HG02763 (cell line): ENCODE measurements around the gene SAMM50.

Source experiments
- ATAC-seq: cut with Tn5 transposase; IDR thresholded peaks from one replicate; pipeline ENCODE4 v1.9.1; 2021; ENCODE audit warnings: mild to moderate bottlenecking, moderate library complexity; ENCODE audit not compliant: unreplicated experiment

Gene SAMM50

DNA sequence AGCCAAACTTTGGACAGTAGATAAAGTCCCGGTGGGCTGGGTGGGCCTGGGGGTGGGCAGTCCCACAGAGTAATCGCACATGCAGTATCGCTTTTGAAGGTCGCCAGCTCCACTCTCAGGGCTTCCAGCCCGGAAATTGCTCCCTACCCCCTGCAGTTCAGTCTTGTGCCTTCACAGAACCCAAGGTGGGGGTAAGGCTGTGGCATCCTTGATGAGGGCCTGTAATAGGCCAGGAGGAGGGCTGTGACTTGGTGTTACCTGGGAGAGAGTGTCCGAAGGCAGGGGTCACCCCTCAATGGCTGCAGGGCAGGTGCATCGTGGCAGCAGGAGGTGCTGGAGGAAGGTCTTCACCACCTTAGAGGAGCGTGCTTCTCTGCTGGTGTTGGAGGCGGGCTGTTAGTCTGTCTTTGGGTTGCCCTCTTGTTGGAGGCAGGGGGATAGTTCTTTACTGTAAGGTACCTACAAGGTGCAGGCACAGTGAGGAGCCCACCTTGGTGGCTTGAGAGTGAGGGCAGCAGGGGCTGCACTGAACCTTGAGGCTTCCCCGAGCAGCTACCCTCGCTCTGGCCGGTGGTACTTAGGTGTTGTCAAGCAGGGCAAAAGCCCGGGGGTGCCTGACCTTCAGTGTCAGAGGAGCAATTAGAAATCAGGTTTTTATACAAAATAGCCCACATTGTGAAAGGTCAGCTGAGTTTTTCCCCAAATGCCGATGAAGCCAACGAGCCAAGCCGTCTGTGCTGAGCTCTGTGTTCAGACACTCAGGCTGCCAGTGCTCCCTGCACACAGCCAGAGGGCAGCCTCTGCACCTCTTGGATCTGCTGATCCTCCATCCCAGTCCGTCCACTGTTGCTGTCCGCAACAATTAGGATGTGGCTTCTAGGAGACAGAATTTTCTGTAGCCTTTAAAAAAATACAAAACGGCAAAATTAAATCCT lies 21.9 kb downstream of the SAMM50 start:
- ATAC-seq: no peak

DNA sequence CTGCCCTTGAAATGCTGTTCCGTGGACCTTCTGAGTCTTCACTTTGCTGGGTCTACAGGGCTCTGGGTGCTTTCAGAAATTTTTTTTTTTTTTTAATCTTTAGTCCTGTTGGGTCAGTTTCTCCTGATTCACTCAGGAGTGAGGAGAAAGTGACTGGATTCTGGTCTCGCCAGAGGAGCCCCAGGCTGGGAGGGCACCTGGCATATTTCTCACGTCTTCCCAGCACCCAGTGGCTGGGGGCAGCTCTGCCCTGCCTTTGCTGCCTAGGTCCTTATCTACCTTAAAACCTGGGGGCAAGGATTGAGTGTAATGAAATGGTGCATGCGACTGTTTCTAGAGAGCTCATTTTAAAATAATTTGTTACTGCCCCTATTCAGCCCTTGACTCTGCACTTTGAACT lies 23.3 kb downstream of the SAMM50 start:
- ATAC-seq: no peak

DNA sequence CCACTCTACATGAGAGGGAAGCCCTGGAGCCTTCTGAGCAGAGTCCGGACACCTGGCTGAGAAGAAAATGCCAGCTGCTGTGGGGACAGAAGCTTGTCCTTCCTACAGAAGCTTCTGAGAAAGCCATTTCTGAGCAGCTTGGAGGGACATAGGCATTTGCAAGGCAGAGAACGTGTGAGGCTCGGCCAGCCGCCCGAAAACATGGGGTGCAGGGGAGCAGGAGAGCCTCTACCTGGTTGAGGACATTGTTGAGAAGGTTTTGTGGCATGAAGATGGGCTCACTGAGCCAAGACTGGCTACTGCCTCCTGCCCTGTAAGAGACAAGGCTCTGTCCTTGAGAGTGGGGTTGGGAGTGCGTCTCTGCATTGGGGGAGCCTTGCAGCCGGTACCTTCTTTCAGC lies 25.3 kb downstream of the SAMM50 start:
- ATAC-seq: no peak

DNA sequence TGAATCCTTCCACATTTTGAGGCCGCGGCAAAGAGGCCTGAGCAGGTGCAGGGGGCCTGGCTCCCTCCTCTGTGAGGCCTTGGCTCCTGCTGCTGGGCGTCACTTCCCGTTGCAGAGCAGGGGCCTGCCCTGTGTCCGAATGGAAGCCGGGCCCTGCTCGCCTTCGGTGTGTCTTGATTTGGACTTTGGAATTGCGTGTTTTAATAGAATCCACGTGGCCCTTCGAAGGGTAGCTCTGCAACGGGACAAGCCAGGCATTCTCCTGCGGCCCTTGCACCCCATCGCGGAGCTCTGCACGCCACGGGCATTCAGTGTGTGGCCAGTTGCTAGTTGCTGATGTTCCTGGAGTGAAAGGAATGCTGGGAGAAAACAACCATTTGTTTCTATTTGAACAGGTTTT lies 25.8 kb downstream of the SAMM50 start:
- ATAC-seq: no peak

DNA sequence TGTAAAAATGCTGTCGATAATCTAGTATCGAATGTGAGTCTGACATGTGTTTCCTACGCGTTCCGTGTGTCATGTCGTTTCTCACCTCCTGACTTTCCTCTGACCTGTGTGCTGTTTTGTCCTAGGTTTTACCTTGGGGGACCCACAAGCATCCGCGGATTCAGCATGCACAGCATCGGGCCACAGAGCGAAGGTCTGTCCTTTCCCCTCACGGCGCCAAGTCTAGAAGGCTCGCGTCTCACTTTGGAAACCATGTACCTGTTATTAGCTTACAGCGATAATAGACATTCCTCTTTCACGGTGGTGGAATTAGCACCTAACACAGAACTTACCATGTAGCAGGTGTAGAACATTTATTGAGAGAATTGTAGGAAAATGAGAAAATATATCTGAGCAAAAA lies 28.6 kb downstream of the SAMM50 start:
- no peak for ATAC-seq

DNA sequence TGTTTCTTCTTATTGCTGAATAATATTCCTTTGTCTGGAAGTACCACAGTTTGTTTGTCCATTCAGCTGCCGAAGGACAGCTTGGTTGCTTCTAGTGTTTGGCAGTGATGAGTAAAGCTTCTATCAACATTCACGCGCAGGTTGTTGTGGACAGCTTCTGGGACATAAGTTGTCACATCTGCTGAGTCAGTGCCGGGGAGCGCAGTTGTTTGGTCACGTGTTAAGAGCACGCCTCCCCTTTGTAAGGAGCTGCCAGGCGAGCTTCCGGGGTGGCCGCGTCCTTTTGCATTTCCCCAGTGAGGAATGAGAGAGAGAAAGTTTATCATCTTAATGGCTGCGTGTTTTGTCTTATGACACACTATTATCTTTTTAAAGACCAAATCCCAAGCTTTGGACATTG lies 30.3 kb downstream of the SAMM50 start:
- ATAC-seq: no peak

DNA sequence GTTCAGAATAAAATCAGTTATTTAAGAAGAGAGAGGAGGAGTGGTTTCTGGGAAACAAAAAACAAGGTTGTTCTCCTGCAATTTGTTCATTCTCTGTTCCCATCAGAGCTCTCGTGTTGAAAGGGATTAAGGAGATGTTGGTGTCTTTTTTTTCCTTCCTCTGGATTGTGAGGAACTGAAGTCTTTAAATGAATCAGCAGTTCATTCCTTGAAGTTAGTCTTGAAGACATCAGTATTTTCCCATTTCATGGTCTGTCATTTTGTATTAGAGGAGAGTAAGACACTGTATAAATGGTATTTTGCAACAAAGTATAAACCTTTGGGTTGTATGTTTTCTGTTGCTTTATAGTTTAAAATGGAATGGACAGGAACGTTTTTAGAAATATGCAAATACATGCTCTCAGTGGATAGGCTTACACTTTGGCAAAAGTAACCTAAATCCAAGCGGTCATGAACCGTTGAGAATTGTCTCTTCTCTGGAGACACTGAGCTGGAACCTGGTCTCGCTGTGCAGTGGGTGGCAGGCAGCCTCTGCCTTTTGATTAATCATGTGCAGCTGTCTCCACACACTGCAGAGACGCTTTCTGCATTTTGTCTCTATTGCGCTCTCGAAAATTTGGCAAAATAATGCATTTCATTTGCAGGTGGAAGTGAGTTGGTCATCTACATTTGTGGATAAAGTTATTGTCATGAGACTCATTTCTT lies 33.0 kb downstream of the SAMM50 start:
- ATAC-seq: no peak

DNA sequence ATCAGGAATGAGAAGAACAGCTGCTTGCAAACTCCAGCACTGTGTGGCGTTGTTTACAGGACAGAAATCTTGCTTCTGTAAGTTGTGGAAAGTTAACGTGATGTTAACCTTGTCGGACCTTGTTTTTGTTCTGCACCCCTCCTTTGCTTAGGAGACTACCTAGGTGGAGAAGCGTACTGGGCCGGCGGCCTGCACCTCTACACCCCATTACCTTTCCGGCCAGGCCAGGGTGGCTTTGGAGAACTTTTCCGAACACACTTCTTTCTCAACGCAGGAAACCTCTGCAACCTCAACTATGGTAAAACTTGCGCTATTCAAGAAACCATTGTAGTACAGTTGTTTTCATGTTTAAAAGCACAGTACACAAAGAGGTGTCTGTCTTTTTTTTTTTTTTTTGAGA lies 33.7 kb downstream of the SAMM50 start:
- no peak for ATAC-seq

DNA sequence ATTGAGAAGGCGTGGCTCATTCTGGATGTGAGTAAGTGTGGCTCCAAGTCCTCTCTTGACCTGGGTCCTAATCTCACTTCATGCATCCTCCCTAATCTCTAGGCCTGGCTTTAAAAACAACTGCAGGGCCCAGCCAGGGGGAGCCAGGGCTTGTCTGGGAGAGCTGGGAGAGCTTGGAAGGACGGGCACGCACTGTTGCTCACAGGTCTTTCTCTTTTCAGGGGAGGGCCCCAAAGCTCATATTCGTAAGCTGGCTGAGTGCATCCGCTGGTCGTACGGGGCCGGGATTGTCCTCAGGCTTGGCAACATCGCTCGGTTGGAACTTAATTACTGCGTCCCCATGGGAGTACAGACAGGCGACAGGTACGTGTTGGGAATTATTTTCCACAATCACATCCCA lies 34.8 kb downstream of the SAMM50 start:
- no peak for ATAC-seq

DNA sequence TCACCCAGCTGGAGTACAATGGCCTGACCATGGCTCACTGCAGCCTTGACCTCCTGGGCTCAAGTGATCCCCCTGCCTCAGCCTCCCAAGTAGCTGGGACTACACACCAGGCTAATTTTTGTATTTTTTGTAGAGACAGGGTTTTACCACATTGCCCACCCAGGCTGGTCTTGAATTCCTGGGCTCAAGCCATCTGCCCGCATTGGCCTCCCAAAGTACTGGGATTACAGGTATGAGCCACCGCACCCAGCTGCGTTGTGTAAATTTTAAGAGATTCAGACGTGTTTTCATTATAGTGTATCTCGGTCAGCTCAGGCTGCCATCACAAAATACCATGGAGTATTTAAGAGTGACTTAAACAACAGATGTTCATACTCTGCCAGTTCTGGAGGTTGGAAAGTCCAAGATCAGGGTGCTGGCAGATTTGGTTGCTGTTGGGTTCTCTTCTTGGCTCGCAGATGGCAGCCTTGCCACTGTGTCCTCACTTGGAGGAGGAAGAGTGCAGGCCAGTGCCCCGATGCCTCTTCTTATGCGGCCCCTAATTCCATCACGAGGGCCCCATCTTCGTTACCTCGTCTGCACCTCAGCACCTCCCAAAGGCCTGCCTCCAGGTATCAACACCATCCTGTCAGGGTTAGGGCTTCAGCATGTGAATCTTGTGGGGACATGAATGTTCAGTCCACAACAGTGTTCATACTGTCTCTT lies 36.2 kb downstream of the SAMM50 start:
- ATAC-seq: no peak

DNA sequence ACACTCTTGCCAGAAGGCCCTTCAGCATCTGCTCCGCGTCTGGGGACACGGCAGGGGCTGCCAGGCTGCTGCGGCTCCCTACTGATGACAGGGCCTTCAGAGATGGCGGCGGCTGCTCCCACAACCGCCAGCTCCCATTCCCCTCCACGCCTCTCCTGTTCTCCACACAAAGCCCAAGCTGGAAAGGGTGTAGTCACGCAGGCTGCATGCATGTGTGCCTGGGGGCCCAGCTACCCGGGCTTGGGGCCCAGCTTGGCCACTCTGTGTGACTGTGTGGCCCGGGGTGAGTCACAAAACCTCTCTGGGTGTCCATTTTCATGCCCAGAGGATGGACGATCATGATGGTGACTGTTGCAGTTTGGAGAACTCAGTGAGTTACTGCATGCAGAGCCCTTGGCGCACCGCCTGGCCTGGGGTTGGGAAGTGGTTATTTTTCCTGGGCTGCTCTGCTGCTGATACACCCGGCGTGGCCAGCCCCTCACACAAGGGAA lies 37.1 kb downstream of the SAMM50 start:
- no peak for ATAC-seq

DNA sequence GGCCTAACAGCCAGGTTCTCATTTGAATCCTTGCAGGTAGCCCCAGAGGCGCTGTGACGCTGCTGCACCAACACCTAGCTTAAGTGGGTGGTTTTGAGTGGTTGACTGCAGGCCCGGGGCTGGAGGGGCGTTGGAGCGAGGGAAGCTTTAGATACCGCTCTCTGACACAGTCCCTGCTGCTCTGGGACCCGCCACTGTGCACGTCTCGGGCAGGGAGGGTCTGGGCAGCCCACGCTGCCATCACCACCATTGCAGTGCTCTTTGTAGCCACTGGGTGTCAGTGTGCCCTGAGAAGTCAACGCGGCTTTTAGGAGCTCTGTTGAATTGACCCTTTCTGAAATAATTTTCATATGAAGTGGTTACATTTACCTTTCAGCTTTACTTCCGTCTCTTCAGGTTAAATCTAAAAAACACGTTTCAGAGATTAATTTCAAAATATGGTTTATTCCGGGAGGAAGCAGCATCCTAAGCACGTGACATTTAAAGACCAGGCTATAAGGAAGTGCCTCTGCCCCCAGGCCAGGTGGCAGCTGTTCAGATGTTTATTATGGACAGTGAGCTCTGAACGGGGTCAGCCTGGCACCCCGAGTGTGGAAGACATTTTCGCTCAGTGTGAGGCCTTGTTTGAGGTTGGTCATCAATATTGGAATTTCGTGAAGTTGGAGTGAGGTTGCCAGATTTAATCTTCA lies 38.0 kb downstream of the SAMM50 start:
- ATAC-seq: no peak

DNA sequence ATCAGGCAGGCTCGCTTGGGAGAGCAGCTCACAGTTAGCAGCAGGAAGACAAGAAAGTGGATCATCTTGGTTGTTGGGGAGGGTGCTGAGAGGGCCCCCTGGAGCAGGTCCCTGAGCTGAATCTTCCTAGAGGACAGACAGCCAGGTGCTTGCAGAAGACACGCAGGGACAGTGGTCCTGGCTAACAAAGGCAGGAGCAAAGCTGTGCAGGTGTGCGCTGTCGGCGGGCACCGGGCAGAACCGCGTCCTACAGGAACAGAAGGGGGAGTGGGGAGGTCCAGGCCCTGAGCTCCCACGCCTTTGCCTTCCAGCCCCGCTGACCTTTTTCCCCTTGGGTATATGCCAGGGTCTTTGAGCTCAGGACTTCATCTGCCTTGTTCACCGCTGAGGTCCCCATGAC lies 38.8 kb downstream of the SAMM50 start:
- no peak for ATAC-seq

DNA sequence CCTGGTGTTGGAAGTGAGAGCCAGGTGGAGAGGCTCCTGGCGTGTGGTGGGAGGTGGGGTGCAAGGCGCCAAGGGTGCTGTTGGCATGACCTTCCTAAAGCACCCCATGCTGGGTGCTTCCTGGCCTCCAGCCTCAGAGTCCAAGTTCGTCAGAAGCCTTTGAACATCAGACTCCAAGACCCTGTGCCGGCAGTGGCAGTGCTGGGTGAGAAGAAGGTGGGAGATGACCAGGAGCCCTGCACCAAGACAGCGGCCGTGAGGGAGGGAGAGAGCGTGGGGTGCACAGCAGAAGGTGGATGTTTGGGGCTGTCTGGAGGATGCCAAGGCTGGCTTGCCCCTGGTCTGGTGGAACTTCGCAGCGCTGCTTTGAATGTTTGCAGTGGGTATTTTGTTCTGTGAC lies 39.2 kb downstream of the SAMM50 start:
- ATAC-seq: no peak

DNA sequence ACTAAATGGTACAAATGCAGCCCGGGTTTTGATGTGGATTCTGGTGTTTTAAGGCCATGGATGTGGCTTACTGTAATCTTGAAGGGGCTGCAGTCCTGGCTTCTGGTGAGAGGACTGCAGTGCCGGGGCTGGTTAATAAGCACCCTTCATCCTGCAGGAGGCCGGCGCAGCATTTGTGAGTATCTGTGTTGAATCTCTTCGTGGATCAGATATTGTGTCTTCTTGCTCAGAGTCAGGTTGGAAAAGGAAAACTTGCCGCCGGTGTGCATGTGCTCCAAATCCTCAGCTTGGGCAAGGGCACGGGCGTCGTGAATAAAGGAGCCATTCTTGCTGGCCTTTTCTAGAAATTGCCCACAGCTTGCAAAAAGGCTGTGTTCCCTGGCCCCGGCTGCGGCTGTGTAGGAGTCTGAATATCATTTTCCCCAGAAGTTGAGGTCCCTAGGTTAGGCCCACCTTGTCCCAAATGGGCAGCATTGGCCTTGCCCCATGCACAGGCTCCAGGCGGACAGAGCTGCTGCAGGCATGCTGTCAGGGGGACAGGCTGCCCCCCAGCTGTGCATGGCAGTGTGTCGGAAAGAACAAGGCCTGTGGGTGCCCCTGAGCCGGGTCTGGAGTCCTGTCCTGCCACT lies 39.9 kb downstream of the SAMM50 start:
- ATAC-seq: no peak

DNA sequence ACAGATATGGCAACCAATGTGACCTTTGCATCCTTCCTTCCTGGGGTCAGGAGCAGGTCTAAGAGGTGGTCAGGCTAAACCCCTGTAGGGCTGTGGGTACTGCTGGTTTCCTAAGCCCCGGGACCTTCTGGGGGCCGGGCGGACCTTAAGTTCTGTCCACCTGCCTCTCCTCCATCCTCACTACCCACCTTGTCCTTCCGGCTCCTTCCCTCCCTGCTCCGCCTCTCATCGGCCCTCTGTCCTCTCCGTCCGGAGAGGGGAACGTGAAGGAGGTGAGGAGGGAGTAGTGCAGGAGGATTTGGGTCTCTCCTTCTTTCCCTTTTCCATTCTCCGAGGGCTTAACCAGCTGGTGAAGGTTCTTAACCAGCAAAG lies 40.5 kb downstream of the SAMM50 start:
- peak; percentile 21 for ATAC-seq

DNA sequence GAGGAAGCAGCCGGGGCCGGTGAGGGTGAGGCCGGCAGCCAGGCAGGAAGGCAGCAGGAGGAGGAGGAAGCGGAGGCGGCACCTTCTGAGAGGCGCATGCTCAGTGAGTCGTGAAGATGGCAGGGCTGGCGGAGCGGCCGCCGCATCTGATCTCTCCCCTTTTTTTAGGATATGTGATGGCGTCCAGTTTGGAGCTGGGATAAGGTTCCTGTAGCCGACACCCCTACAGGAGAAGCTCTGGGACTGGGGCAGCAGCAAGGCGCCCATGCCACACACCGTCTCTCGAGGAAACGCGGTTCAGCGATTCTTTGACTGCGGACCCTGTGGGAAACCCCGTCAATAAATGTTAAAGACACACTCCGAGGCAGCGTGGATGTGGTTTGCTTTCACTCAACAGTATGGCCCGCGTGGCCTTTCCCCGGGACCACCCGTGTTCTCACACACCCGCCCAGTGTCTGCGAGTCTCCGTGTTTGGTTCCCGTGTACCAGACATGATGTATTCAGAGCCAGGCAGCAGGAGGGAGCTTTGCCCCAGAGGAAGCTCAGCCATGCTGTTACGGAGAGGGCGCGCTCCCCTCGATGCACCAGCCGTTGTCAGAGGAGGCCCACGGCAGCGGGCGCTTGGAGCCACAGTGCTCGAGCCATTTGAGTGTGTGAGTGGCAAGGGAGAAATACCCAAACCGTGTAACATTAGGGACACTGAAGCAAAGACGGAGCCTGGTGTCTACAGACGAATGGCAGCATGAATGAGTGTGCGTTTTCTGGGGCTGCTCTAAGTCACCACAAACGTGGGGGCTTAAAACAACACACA lies 41.1 kb downstream of the SAMM50 start:
- peak; percentile 71 for ATAC-seq

DNA sequence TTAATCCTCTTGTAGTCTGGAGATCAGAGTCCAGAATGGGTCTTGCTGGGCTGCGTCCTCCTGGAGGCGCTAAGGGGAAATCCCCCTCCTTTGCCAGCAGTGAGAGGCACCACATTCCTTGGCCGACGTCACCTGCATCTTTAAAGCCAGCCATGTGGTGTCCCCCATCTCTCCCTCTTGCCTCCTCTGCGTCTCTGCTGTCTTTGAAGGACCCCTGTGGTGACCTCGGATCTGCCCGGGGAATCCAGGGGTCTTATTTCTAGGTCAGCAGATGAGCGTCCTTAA lies 41.7 kb downstream of the SAMM50 start:
- ATAC-seq: no peak

DNA sequence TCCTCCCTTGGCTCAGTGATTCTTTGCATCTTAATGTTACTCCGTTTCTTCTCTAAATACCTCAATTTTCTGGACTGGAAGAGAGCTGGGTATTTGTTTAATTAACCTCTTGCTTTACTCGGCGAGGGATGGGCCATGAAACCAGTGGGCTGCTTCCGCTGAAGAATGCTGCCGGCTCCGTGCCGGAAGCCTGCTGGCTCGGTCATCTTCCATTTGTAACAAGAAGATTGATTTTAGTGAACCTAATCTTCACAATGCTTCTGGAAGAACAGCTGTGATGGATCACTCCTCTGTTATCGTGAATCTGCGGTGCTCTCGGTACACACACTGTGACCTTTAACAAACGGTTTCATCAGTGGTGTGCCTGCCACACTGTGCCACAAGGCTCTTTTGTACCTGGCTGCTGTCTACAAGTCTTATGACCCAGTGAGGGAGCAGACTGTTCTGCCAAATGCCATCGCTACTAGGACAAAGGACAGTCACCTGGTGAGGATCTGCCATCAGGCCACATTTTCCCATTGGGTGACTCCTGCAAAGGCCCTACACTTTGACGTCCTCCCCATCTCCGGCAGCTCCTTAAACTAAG lies 43.5 kb downstream of the SAMM50 start:
- ATAC-seq: no peak

DNA sequence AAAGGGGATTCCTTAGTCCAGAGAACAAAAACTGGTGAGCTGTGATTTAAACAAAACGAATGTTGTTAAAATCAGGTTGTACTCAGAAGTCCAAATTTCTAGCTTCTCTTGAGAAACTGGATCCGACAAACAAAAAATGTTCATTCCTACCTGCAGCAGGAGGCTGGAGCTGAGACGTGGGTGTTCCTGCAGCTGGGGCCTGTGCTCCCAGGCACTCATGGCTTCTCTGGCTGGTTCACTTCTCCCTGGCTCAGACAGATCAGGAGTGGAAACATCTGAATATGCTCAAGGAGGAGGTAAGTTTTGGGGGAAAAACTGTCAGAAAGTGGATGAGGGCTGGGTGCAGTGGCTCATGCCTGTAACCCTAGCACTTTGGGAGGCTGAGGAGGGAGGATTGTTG lies 44.1 kb downstream of the SAMM50 start:
- ATAC-seq: no peak
